GM23248 (cell line): ENCODE results near the gene CFAP61.

Experiments used
- EZH2 ChIP-seq: fragments of 200-600 bp; sonication (generic); IDR thresholded peaks from 2 replicates; pipeline ENCODE4 v1.6.1; 2018; ENCODE audit warnings: antibody characterized with exemption, mild to moderate bottlenecking; ENCODE audit not compliant: insufficient read depth, poor library complexity, severe bottlenecking
- EZH2phosphoT487 ChIP-seq: fragments of 200-600 bp; sonication (generic); IDR thresholded peaks from 2 replicates; pipeline ENCODE4 v1.6.1; 2018; ENCODE audit warnings: antibody characterized with exemption, moderate library complexity, mild to moderate bottlenecking, low read depth; ENCODE audit not compliant: insufficient read depth

- TF ChIP-seq EZH2: no peak
- no peak for TF ChIP-seq EZH2phosphoT487
Observed at GRCh38 chr20:20031790-20032189, 20.5 kb upstream of the CFAP61 start.
